ENCODE results near the gene AGAP3. TPM values are rescaled to one million over a fixed set of nuclear protein-coding genes. Genes with fewer than 3 reads are reported as not detected.
A peak's percentile ranks its signal among the peaks of the same experiment; 100 is the strongest.

AGAP3 gene
- polyA plus RNA-seq, 5 donors = 73.3 to 100 (median 95.7) TPM

GRCh38 chr7:151071032-151071866, 15.0 kb upstream of the AGAP3 start:
- DNase-seq = no peak

GRCh38 chr7:151073990-151074389, 12.3 kb upstream of the AGAP3 start:
- no peak for DNase-seq

- DNase-seq = no peak
Measured at GRCh38 chr7:151074817-151075661, 11.2 kb upstream of the AGAP3 start.

GRCh38 chr7:151075662-151075971, 10.7 kb upstream of the AGAP3 start:
- DNase-seq = no peak

- DNase-seq = no peak
Measured at GRCh38 chr7:151075978-151076426, 10.3 kb upstream of the AGAP3 start.

GRCh38 chr7:151076863-151077704, 9.2 kb upstream of the AGAP3 start:
- no peak for DNase-seq

- DNase-seq = no peak
Measured at GRCh38 chr7:151077705-151078232, 8.5 kb upstream of the AGAP3 start.

- DNase-seq = no peak
Measured at GRCh38 chr7:151078233-151079040, 7.8 kb upstream of the AGAP3 start.

GRCh38 chr7:151079199-151079910, 6.9 kb upstream of the AGAP3 start:
- no peak for DNase-seq

GRCh38 chr7:151080067-151080521, 6.2 kb upstream of the AGAP3 start:
- DNase-seq = no peak

GRCh38 chr7:151080522-151081169, 5.6 kb upstream of the AGAP3 start, which contains the start of gene FASTK:
FASTK (minus strand) TSS chr7:151080809; CDS start chr7:151080766, 43 bp downstream.
- DNase-seq = peak; percentile 88 to 90

- no peak for DNase-seq
Measured at GRCh38 chr7:151081170-151082101, 4.8 kb upstream of the AGAP3 start.

- DNase-seq = no peak
Measured at GRCh38 chr7:151082141-151083070, 3.9 kb upstream of the AGAP3 start.

GRCh38 chr7:151083071-151083823, 3.0 kb upstream of the AGAP3 start, which contains the start of gene TMUB1:
TMUB1 (minus strand) TSS chr7:151083493; CDS start chr7:151082563, 930 bp downstream.
- DNase-seq = no peak

- DNase-seq = no peak
Measured at GRCh38 chr7:151083824-151084160, 2.5 kb upstream of the AGAP3 start.

- DNase-seq = no peak
Measured at GRCh38 chr7:151085329-151085690, 965 bp upstream of the AGAP3 start.
